CD4-positive, alpha-beta T cell treated with Interleukin-21 for 1 hour (primary cell): ENCODE results near the gene INHBB.

Experiments used
- DNase-seq: peaks from one replicate; pipeline ENCODE4 v3.0.0-alpha.2; 2020

Gene INHBB

DNA sequence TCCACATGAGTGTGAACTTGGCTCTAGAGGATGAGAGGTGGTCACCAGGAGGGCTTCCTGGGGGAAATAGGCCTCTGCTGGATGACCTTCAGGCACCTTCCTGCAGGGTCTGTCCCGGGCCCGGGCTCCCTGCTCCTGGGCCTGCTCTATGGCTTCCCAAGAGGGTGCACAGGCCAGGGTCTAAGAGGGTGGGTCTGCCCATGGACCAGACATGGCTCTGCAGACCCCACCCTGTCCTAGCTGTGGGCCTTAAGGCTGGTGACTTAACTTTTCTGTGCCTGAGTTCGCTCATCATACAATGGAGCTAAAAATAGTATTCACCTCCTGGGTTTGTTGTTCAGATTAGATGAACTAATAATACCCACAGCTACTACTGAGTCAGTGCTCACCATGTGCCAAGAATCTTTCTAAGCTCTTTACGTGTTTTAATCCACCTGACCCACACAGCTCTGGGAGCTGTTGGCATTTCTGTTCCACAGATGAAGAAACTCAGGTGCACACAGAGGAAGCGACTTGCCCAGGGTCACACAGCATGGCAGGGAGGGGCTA, 14.4 kb downstream of the INHBB start:
- no peak for DNase-seq

DNA sequence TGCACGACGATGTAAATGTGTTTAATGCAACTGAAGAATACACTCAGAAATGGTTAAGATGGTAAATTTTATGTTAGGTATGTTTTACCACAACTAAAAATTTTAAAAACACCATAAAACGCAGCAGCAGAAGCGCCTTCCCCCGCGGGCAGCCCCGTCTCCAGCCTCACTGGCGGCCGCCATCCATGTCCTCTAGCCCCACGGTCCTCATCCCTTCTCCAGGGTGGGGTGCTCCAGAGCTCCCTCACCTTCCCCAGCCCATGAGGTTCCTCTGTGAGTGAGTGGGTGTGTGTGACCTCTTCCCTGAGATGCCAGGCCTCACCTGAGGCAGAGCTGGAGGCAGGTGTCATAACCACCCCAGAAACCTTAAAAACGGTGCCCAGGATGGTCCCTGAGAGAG, 17.0 kb downstream of the INHBB start:
- DNase-seq: no peak

DNA sequence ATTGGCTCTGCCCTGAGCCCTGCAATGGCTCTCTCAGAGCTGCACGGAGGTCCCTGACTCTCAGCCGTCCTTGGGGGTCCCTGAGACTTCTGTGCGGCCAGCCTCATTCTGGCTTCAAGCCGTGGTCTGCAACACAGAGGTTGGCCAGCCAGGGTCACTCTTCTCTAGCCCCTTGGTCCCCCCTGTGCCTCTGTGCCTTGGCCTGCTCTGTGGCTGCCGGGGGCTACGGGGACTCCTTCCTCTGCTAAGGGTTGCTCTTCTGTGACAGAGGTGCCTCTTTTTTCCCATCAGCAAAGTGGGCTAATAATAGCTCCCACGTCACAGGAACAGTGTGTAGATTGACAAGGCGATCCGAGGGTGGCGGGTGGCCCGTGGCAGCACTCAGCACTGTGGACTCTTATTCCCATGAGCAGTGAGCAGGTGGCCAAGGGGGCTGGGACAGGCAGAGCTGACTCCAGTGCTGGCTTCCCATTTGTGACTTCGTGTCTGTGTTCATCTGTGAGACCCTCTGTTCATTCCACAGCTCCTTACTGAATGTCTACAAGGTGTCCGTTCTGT, 19.4 kb downstream of the INHBB start:
- no peak for DNase-seq

DNA sequence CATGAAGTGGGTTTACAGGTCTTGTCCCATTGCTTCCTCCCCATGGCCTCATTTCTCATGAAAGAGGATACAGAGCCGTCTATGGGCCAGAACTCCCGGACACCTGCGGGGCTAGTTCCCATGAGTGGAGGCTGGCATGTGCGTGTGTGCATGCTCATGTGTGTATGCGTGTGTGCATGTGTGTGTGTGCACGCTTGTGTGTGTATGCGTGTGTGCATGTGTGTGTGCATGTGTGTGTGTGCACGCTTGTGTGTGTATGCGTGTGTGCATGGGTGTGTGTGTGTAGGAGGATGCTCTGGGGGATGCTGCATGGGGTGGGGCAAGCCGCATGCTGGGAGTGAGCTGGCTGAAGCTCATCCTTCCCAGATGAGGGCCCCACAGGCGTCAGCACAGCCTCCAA, 20.8 kb downstream of the INHBB start:
- no peak for DNase-seq

DNA sequence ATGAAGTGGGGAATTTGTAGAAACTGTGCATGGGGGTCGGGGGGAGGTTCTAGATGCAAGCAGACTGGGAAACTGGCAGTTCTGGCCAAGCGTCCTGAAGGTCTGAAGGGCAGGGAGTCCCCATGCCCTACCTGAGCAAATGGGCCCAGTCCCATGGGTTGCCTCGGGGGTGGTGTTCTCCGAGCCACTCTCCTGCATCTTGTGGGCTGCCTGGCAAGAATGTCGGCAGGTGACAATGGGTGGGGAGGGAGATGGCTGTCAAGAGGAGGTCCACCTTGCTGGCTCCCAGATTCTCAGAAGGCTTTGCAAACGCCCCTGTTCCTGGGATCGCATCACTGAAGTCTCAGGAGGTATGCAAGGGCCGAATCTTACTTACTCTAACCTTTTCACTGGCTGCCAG, 21.3 kb downstream of the INHBB start:
- DNase-seq: no peak

DNA sequence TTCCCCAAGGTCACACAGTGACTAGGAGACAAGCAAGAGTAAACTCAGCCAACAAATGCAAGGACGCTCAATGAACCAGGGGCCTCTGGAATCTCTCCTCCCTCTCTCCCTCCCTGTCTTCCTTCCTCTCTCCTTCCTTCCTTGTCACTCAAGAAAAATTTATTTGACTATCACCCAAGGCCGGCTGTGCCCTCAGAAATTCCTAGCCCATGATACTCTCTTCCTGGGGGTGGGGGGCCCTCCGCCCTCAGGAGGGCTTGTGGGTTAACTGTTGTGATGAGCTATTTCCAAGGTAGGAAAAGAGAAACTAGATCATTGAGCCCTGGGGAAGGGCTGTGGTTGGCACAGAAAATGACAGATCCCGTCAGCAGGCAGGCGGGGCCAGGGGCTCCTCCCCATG, 21.7 kb downstream of the INHBB start:
- no peak for DNase-seq

DNA sequence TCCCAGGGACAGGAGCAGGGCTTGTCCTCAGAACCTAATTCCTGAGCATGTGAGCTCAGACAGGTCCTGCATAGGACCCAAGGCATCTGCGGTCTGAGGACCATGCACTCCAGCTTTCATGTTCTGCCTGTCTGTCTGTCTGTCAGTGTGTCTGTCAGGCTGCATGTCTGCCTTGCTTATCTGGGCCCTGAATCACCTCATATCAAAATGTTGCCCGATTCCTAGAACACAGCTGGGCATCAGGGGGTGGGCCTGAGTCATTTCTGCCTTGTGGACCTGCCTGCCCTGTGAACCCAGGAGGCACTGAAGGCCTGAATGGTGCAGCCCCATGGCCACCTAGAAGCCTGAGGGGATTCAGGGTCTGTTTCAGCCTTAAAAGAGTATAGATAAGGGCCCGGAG, 22.1 kb downstream of the INHBB start:
- DNase-seq: no peak

DNA sequence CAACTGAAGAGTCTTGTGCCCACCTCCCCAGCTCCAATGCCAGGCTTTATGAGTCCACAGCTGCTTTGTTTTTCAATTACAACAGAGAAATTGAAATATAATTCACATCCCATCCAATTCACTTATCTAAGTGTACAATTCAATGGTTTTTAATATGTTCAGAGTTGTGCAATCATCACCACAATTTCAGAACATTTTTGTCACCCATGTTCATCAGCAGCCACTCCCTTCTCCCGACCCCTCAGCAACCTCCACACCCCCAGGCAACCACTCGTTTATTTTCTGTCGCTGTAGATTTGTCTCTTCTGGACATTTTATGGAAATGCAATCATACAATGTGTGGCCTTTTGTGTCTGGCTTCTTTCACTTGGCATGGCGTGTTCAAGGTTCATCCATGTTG, 23.3 kb downstream of the INHBB start:
- DNase-seq: no peak

DNA sequence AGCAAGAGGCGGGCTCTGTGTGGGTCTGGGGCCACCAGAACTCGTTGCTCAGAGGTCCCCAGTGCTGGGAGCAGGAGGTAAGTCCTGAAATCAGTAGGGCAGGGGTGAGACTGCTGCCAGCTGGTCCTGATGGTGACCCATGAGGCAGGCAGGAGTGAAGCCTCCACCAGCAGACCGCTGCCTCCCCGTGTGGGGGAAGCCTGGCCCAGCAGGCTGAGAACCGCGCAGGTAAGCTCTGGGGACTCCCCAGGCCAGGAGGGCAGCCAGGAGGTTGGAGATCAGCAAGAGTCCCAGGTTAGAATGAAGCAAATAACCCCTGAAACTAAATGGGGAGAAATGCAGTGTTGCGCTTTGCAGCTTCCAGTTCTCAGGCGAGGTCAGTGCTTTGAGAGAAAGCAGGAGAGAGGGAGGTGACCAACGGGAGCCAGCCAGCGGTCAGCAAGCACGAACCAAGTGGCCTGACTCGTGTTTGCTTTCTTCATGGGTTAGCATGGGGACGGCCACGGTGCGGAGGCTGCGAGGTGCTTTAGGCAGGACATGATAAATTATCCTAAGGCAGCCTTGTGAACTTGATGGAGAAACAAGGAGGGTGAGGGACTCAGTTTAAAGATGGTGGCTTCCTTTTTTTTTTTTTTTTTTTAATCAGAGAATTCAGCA, 26.2 kb downstream of the INHBB start:
- DNase-seq: no peak

DNA sequence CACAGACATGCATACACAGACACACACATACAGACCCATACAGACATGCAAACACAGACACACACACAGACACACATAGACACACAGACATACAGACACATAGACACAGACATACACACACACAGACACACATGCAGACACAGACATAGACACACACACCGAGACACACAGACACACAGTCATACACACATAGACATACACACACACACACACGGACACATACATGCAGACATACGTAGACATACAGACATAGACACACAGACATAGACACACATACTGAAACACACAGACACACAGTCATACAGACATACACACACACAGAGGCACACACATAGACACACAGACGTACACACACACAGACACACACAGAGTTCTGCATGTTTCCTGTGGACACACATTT, 26.9 kb downstream of the INHBB start:
- DNase-seq: no peak

DNA sequence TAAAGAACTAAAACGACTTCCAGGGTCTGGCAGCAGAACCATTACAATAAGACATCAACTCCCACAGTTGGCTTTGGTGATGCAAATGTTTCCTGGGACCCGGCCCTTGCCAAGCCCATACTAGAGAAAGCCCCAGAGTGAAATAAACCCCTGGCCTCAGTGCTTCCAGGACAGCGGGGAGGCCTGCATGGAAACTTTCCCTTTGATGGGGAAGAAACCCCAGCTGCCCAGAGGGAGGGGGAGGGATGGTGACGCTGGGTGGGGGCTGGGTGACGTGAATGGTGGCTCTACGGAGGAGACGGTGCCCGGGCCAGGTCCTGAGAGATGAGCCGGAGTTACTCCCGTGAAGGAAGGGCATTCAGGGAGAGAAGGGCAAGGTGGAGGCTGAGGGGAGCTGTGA, 27.5 kb downstream of the INHBB start:
- no peak for DNase-seq

DNA sequence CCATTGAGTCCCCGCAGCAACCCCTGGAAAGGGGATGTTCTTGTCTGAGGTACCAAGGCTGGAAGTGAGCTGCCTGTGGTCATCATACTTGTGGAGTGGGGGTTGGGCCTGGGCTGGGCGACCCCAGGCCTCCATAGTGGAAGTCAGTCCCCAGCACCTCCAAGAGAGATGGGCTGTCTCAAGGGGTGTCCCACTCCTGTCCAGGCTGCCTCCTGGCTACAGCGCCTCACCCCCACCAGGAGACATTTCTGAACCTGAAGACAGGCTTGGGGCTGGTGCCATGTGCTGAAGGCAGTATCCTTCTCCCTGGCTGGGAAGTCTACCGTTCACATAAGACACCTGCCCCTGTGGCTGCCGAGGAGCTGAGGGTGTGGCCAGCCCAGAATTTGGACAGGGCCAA, 28.9 kb downstream of the INHBB start:
- DNase-seq: no peak

DNA sequence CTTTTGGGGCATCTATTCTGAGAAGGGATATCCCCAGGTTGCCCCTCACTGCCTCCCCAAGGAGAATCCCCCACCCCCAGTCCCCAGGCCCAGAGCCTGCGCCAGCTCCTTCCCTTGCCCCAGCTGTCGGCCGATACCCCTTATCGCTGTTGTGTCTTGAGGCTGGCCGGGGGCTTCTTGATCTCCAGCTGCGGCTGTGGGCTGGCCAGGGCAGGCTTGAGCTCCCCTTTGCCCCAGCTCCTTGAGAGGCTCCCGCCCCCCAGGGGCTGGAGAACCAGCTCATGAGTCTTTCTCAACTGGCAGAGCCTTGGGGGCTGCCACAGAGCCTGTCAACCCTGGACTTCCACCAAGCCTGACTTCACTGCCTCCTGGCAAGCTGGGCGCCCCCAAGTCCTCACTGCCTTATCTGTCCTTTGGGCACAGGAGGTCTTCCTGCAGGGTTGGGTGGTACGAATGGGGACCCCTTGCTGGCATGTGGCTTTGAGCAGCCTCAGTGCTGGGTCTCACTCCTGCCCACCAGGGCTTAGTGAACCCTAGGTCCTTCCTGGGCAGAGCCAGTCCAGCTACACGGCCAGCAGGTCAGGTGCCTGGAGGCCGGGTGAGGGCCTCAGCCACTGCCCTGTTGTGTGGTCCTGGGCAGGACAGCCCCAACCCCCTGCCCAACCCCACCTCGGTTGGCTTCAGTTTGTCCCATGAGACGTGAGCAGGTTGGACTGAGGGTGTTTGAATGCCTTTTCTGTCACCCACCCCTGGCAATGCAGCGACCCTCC, 29.5 kb downstream of the INHBB start:
- DNase-seq: no peak

DNA sequence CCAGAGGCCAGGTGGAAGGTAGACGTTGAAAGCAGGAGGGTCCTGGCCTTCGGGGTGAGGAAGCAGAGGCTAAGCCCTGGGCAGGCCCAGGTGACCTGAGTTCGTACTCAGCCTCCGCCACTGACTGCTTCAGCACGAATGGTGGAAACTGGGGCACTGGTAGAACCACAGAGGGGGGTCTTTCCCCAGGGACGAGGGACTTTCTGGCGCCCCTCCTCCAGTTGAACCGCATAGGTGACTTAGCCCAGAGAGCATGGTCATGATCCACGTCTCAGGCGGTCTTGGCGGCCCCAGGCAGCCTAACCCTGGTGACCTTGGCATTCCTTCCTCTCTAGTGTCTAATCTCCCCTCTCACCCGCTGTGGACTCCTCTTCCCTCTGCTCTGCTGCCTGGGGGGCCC, 30.2 kb downstream of the INHBB start:
- no peak for DNase-seq

DNA sequence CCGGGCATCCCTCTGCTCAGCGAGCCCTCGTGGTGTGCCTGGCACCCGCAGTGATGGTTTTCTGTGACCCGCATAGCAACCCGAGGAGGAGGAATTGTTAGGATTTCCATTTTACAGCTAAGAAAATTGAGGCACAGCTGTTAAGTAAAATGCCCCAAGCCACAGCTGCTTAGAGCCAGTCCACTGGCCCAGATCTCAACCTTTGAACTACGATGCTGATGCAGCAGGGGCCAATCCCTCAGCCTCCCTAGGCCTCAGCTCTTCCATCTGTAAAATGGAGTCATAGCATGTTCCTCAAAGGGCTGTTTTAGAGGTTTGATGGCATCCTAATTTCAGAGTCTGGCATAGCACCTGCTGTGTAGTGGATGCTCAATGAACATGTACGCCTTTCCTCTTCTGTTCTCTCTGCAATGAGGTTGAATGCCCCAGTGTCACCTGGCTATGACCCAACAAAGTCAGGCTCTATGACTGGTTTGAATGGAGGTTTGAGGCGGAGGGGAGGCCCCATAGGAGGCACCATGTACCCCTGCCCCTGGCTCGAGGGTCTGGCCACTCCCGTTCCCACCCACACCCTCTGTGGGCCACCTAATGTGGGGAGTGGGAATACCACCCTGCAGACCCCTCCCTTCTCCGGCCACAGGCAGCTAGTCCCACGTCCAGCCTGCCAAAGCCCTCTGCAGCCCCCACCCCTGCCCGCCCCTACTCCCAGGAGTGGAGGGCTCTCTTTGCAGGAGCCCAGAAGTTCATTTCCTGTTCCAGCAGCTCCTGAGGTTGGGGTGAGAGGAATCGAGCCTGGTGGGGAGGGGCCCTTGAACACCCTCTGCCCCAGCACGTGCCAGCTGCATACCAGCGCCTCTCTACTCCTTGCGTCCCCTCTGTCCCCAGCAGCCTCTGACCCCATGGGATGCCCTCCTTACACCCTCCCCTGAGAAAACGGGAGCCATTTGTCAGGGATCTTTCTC, 31.0 kb downstream of the INHBB start:
- DNase-seq: no peak

DNA sequence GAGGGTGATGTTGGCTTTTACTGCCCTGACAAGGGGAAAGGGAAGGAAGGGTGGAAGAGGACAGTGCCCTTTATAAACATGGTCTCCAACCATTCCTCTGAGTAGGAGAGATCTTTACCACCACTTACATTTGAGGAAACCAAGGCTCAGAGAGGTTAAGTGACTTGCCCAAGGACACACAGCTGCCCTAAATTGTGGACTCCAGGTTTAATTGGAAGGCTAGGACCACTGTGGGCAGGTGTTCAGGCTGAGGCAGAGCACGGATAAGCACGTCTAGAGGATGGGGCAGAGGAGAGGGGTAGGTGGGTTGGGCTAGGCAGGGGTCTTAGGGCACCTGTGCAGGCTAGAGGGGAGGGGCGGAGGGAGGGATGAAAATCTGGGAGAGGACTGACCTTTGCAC, 32.7 kb downstream of the INHBB start:
- DNase-seq: no peak

DNA sequence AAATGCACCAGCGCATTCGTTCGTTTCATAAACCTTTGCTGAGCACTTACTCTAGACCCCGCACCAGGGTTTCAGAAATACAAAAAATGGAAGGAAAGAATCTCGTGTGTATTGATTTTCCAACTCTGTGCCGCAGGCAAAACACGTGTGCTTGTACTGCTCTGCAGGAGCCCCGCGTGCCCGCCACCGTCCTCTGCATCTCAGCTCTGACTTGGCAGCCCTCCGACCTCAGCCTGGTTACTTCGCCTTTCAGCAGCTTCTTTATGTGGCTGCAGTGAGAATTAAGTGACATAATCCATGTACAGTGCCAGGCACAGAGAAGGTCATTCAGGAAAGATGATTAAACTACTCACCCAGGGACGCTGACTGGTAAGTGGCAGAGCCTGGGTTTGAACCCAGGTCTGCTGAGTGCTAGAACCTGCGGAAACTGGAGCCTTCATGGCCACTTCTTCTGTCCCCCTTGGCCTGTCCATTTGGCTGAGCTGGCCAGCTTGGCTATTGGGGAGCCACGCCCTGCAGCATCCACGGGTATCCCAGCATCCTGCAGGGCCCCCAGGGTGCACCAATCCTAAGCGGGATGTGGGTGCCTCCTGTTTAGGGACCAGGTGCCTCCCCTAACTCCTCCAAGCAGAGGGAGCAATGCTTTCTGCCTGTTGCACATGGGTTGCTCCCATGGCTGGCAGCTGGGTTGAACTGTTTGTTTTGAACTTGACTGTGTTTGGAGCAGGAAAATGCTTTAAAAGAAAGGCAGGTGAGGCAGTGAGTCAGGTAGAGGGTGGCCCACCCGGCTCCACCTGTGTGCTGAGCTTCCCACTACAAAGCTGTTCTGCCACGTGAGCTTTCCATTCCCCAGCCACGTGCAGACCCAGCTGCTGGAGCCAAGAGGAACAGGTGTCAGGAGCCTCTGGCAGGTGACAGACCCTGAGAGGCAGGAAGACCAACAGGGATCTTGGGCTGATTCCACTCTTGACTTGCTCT, 34.3 kb downstream of the INHBB start:
- DNase-seq: no peak

DNA sequence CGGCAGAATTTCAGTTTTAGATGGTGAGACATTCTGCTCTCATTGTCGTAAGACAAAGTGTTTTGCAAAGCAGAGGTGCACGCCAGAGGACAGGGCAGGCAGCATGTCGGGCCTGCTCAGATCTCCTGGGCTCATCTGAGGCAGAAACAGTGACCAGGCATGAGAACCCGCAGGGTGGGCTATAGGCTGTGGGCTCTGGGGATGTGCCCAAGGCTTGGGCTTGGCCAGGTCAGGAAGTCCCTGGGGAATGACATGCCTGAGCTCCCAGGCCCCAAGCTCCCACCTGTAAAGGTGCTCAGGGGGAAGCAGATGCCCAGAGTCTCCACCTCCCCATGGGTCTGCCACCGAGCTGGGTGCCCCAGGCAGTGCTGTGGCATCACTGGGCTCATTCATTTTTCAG, 35.3 kb downstream of the INHBB start:
- DNase-seq: no peak

DNA sequence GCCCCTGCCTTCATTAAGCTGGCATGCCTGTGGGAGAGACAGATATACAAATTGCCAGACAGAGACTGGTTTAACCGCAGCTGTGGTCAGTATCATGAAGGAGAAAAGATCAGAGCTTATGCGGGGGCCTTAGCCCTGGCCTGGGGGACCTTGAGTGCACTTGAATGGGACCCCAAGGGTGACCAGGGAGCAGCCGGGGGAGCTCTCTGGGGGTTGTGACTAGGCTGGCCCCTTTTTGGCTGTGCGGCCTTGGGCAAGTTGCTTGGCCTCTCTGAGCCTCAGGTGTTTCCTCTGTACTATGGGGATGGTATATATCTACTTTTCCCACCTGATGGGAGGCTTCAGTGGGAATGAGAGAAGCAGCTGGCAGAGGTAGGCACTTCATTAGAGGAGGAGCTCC, 35.7 kb downstream of the INHBB start:
- no peak for DNase-seq

DNA sequence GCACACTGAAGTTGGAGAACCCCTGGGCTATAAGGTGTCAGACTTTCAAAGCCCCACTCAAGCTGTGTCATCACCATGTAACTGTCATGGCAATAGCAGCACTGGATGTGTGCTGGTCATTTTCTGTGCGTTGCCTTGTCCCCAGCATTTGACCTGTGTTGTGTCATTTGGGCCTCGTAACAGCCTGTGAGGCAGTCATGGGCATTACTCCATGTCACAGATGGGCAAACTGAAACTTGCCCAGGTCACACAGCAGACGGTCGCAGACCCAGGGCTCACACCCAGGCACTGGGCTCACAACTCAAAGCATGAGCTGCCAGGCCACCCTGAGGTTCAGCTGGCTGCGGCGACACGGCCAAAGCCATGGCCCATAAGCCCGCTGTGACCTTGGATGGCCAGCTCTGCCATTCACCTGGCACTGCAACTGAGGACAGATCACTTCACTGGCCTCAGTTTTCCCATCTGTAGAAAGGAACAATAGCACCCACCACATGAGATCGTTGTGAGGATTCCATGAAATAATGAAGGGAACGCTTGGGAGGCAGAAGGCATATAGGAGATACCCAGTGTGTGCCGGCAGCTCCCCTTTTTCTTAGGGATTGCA, 36.7 kb downstream of the INHBB start:
- DNase-seq: no peak

DNA sequence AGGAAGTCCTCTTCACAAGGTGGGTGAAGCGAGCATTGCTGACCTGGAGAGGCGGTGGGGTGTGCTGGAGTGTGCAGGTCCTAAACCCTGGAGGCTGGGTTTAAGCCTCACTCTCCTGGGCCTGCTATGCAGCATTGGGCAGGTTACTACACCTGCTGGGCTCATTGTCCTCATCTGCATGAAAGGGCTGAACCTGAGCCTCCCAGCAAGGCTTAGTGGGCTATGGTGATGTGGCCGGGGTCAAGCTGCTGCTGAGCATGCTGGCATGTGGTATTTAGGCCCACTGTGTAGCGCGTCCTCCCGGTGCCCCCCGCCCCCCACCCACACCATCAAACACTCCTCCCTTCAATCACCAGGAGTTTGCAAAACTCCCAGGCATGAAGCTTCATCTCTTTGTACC, 37.3 kb downstream of the INHBB start:
- no peak for DNase-seq
